Posterior cingulate gyrus (tissue), 11 donors: ENCODE results near the gene MARK2.
"Not testable (repeated sequence)": the region's sequence is repeated elsewhere in the genome, so short reads cannot be mapped to it uniquely, and the experiment has no call there.

Experiments
- DNase-seq, 10 donors: peaks; one replicate each; pipeline versions ENCODE4 v3.0.0 to v3.0.0-alpha.2; 2020 to 2021; ENCODE audit warnings: mixed read lengths in 3 of 10
- intact Hi-C: fragments of 100-400 bp; cut with DNase I; formaldehyde crosslinking; loops from one replicate; pipeline ENCODE4 v1.15.1; 2023

Gene MARK2

GRCh38 chr11:63838678-63839507 lies at the start of gene MARK2:
Gene MARK2 (plus strand): TSS chr11:63839110. CDS start chr11:63839507, 397 bp downstream.
- DNase-seq: peak; percentile 98 to 100 (median 99)

GRCh38 chr11:63791495-63792167 lies 47.3 kb upstream of the MARK2 start:
- intact Hi-C loops: no loop called here
- no peak for DNase-seq

More at GRCh38 chr11:63838678-63839507, at the start of gene MARK2:
- intact Hi-C loops: loop anchor here (2.0 kb wide), 2 partner anchors 68 to 310 kb away; no protein-coding TSS in a partner anchor

- no peak for DNase-seq
- intact Hi-C loops: no loop called here
These were observed 45.7 kb upstream of the MARK2 start for GRCh38 chr11:63793161-63793560.

GRCh38 chr11:63795066-63795465 lies 43.8 kb upstream of the MARK2 start:
- intact Hi-C loops: no loop called here

GRCh38 chr11:63800921-63801320 lies 38.0 kb upstream of the MARK2 start:
- DNase-seq: peak in 1 of 10 donors; percentile 5
- intact Hi-C loops: no loop called here

More at GRCh38 chr11:63795066-63795465, 43.8 kb upstream of the MARK2 start:
- DNase-seq: no peak

- peak in 1 of 10 donors; percentile 5 for DNase-seq
- intact Hi-C loops: no loop called here
These were observed 36.1 kb upstream of the MARK2 start for GRCh38 chr11:63802637-63803414.

GRCh38 chr11:63804259-63804658 lies 34.7 kb upstream of the MARK2 start:
- peak in 1 of 10 donors; percentile 14 for DNase-seq

GRCh38 chr11:63805844-63806415 lies 33.0 kb upstream of the MARK2 start:
- peak in 1 of 10 donors; percentile 54 for DNase-seq

More at GRCh38 chr11:63804259-63804658, 34.7 kb upstream of the MARK2 start:
- intact Hi-C loops: no loop called here

GRCh38 chr11:63810383-63810782 lies 28.5 kb upstream of the MARK2 start:
- intact Hi-C loops: loop anchor here (5.0 kb wide), 1 partner anchor 128 kb away; the partner anchor contains the start of gene RTN3
- not testable (repeated sequence) for DNase-seq

More at GRCh38 chr11:63805844-63806415, 33.0 kb upstream of the MARK2 start:
- intact Hi-C loops: no loop called here

GRCh38 chr11:63811522-63811921 lies 27.4 kb upstream of the MARK2 start:
- DNase-seq: no peak
- intact Hi-C loops: loop anchor here (5.0 kb wide), 1 partner anchor 129 kb away; the partner anchor contains the start of gene RTN3

- intact Hi-C loops: loop anchor here (2.0 to 5.0 kb wide), 2 partner anchors 44 to 131 kb away; partner anchors contain the start of genes RTN3 and ZFTA
- peak; percentile 69 to 98 (median 82) for DNase-seq
These were observed 25.8 kb upstream of the MARK2 start, which contains the start of gene SPINDOC for GRCh38 chr11:63813035-63813562. Gene SPINDOC (plus strand): TSS chr11:63813456. CDS start chr11:63813687, 231 bp downstream.

- intact Hi-C loops: loop anchor here (2.0 to 5.0 kb wide), 2 partner anchors 45 to 131 kb away; partner anchors contain the start of genes RTN3 and ZFTA
- peak; percentile 34 to 93 (median 54) for DNase-seq
These were observed 25.1 kb upstream of the MARK2 start for GRCh38 chr11:63813563-63814382.

- DNase-seq: no peak
- intact Hi-C loops: loop anchor here (5.0 kb wide), 1 partner anchor 132 kb away; the partner anchor contains the start of gene RTN3
These were observed 24.6 kb upstream of the MARK2 start for GRCh38 chr11:63814383-63814736.

- intact Hi-C loops: no loop called here
- no peak for DNase-seq
These were observed 22.7 kb upstream of the MARK2 start for GRCh38 chr11:63816166-63816565.

- DNase-seq: no peak
- intact Hi-C loops: no loop called here
These were observed 22.2 kb upstream of the MARK2 start for GRCh38 chr11:63816732-63817131.

- DNase-seq: peak in 1 of 10 donors; percentile 82
- intact Hi-C loops: no loop called here
These were observed 21.0 kb upstream of the MARK2 start for GRCh38 chr11:63817758-63818498.

GRCh38 chr11:63818609-63819008 lies 20.3 kb upstream of the MARK2 start:
- peak in 2 of 10 donors; percentile 80 to 82 for DNase-seq
- intact Hi-C loops: no loop called here

- intact Hi-C loops: no loop called here
- DNase-seq: no peak
These were observed 17.5 kb upstream of the MARK2 start for GRCh38 chr11:63821411-63821810.
